RWPE2 (cell line): Measurements from ENCODE around the gene NES.

Source experiments
- ATAC-seq: fragments of 200-7000 bp; cut with Tn5 transposase; 3 replicates; pipeline ENCODE4 v1.9.1; 2021; ENCODE audit warnings: low read depth
- DNase-seq: peaks from one replicate; pipeline ENCODE4 v3.0.0-alpha.2; 2020; ENCODE audit warnings: low spot score
- H3K27ac ChIP-seq: fragments of 450-650 bp; 2 replicates; pipeline ENCODE4 v1.5.1; 2017; ENCODE audit warnings: mild to moderate bottlenecking; ENCODE audit not compliant: poor library complexity, severe bottlenecking
- H3K27me3 ChIP-seq: fragments of 250-450 bp; sonication (Bioruptor Pico); 2 replicates; pipeline ENCODE4 v1.5.1; 2021; ENCODE audit warnings: mild to moderate bottlenecking, moderate library complexity; ENCODE audit not compliant: insufficient read depth, poor library complexity, severe bottlenecking
- H3K36me3 ChIP-seq: fragments of 250-450 bp; sonication (Bioruptor Pico); 2 replicates; pipeline ENCODE4 v1.5.1; 2020; ENCODE audit warnings: low read depth, mild to moderate bottlenecking, moderate library complexity
- H3K4me1 ChIP-seq: fragments of 250-450 bp; sonication (Bioruptor Pico); 2 replicates; pipeline ENCODE4 v1.5.1; 2021; ENCODE audit warnings: mild to moderate bottlenecking, moderate library complexity; ENCODE audit not compliant: insufficient read depth, poor library complexity, severe bottlenecking
- H3K4me3 ChIP-seq: fragments of 250-450 bp; sonication (Bioruptor Pico); 2 replicates; pipeline ENCODE4 v1.5.1; 2021; ENCODE audit warnings: mild to moderate bottlenecking, moderate library complexity; ENCODE audit not compliant: severe bottlenecking
- H3K9me3 ChIP-seq: fragments of 250-450 bp; sonication (Bioruptor Pico); 2 replicates; pipeline ENCODE4 v1.5.1; 2021; ENCODE audit warnings: mild to moderate bottlenecking, moderate library complexity; ENCODE audit not compliant: severe bottlenecking
- CTCF ChIP-seq: fragments of 450-650 bp; IDR thresholded peaks from one replicate; pipeline ENCODE4 v1.5.1; 2017; ENCODE audit warnings: mild to moderate bottlenecking, moderate library complexity; ENCODE audit not compliant: poor library complexity, severe bottlenecking

Gene NES

GRCh38 chr1:156667968-156668709 lies 9.1 kb downstream of the NES start:
- Histone ChIP-seq H3K27me3 (no peaks in the 10 kb centered on the region), H3K4me1 (no peaks in the 10 kb centered on the region), H3K27ac (no peak overlapping the region), H3K36me3 (no peaks in the 10 kb centered on the region), H3K4me3 (no peak overlapping the region), H3K9me3 (no peaks in the 10 kb centered on the region)
- DNase-seq (no peak), ATAC-seq (no peak)
- no peak for TF ChIP-seq CTCF

DNA sequence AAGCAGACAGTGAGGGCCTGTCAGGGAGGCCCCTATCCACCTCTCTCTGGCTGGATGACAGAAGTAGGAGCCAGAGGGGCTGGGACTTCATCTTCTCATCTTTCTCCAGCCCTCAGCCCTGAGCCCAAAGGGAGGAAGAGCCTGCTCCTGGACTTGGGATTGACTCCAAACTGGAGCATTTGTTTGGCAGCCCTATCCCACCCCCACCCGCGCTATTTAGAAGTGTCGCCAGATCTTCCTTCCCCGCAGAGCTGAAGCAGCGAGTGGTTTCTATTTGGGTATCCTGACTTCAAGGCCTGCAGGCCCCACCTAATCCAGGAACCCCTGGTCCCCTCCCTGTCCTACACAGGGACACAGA lies 9.6 kb downstream of the NES start:
- Histone ChIP-seq H3K4me1 (no peaks in the 10 kb centered on the region), H3K27me3 (no peaks in the 10 kb centered on the region), H3K36me3 (no peaks in the 10 kb centered on the region), H3K4me3 (no peak overlapping the region), H3K27ac (no peak overlapping the region), H3K9me3 (no peaks in the 10 kb centered on the region)
- ATAC-seq (no peak), DNase-seq (no peak)
- no peak for TF ChIP-seq CTCF

DNA sequence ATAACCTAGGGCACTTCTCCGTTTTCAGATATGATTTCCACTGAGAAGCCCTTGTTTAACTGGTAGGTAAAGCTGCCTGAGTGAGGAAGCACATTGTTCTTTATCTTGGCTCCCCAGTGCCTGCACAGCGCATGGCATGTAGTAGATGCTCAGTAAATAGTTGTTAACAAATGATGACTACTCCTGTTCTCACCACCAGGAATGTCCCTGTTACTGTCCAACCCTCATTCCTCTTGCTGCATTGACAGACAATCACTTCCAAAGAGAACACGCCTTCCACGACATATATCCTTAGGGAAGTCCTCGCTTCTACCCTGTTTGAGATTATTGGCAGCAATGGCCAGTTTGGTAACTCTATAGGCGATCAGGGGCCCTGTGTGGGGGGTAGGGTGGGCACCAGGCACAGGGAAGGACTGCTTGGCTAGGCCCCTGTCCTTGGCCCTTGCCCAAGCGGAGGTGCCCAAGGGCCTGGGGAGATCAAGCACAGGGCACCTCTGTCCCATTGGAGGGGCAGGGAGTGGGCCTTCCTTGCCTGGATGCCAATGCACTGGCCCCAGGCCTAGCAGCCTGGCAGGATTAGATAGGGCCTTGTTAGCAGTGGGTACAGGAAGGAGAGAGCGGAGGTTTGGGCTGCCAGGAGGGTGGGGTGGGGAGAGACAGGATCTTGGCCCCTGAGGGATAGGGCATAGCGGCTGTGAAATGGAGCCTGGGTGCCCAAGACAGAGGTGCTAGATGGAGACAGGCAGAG lies 10.2 kb downstream of the NES start:
- Histone ChIP-seq H3K4me1 (peaks cover 3% of the 10 kb centered on the region), H3K36me3 (no peaks in the 10 kb centered on the region), H3K27ac (no peak overlapping the region), H3K9me3 (no peaks in the 10 kb centered on the region), H3K27me3 (no peaks in the 10 kb centered on the region), H3K4me3 (no peak overlapping the region)
- no peak for TF ChIP-seq CTCF
- no peak for ATAC-seq
- DNase-seq = no peak

GRCh38 chr1:156665539-156665938 lies 11.7 kb downstream of the NES start:
- Histone ChIP-seq H3K36me3 (no peaks in the 10 kb centered on the region), H3K4me3 (no peak overlapping the region), H3K9me3 (no peaks in the 10 kb centered on the region), H3K27me3 (no peaks in the 10 kb centered on the region), H3K27ac (no peak overlapping the region), H3K4me1 (peaks cover 10% of the 10 kb centered on the region)
- no peak for ATAC-seq
- no peak for DNase-seq
- no peak for TF ChIP-seq CTCF
